Activated B cell treated with CpG ODN at 0.5 μM for 24 hours (primary cell): Measurements from ENCODE around the gene ZDHHC8. TPM values are rescaled to one million over a fixed set of nuclear protein-coding genes. Genes with fewer than 3 reads are reported as not detected.

Source experiments
- ATAC-seq: fragments of 200-7000 bp; cut with Tn5 transposase; one replicate; pipeline ENCODE4 v1.10.0; 2021; ENCODE audit warnings: low read depth, mild to moderate bottlenecking, moderate library complexity
- CTCF ChIA-PET: fragments of 350-600 bp; sonication (Branson Sonifier 250); formaldehyde crosslinking; loops from one replicate; lab custom pipeline; 2021; ENCODE audit warnings: antibody characterized with exemption; lab: Charles Lee
- POLR2A ChIA-PET: fragments of 350-600 bp; sonication (Branson Sonifier 250); formaldehyde crosslinking; loops from one replicate; lab custom pipeline; 2021; ENCODE audit warnings: antibody characterized with exemption; lab: Charles Lee
- DNase-seq: peaks from one replicate; pipeline ENCODE4 v3.0.0; 2022
- H3K27ac Mint-ChIP-seq: one replicate; pipeline ENCODE4 v1.8.0; 2020; ENCODE audit warnings: mixed read lengths
- H3K27me3 Mint-ChIP-seq: one replicate; pipeline ENCODE4 v1.8.0; 2021; ENCODE audit warnings: mixed read lengths
- H3K36me3 Mint-ChIP-seq: one replicate; pipeline ENCODE4 v1.8.0; 2021; ENCODE audit warnings: low read depth, mixed read lengths
- H3K4me1 Mint-ChIP-seq: one replicate; pipeline ENCODE4 v1.8.0; 2021; ENCODE audit warnings: mixed read lengths
- H3K4me3 Mint-ChIP-seq: one replicate; pipeline ENCODE4 v1.8.0; 2020; ENCODE audit warnings: mild to moderate bottlenecking, mixed read lengths
- H3K9me3 Mint-ChIP-seq: one replicate; pipeline ENCODE4 v1.8.0; 2020; ENCODE audit warnings: mixed read lengths
- intact Hi-C: fragments of 100-400 bp; cut with micrococcal nuclease; formaldehyde crosslinking; loops from one replicate; pipeline ENCODE4 v1.15.1; 2024
- total RNA-seq: library from RNA; stranded (reverse); gene quantifications from 2 replicates; pipeline ENCODE4 v1.2.3, GENCODE V29; 2022
- TF ChIP-seq, protein P1 (sequence below): fragments of 200-600 bp; IDR thresholded peaks from one replicate; pipeline ENCODE4 v1.8.0; 2022; ENCODE audit warnings: antibody characterized with exemption, mild to moderate bottlenecking

Gene ZDHHC8
- total RNA-seq, 1 donor from 2014 or later: 65.6 TPM

DNA sequence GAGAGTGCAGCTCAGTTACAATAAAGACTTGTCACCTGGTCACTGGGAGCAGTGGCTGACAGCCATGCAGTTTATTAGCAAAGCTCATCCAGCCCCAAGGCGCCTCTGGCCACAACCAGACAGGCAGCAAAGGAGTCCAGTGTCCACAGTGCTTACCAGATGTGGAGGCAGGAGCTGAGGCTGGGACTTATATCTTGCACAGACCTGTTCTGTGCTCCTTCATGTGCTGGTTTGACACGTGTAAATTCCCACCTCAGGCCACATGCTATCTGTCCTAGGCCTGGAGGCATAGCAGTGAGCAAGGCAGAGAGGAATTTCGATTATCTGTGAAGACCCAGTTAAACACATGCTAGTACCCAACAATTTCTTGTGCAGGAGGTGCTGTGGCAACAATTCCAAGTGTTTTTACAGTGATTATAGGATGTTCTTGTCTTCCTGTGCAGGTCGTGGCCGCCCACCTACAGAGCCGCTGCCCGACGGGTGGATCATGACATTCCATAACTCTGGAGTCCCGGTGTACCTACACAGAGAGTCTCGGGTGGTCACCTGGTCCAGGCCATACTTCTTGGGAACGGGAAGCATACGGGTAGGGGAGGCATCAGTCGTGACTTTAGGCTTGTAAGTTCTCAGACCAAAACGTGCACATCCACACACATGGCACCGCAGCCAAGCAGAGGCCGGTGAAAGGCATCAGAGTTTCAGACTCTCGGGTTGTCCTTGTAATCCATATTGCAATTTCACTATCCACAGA lies 42.2 kb upstream of the ZDHHC8 start:
- no peak for DNase-seq
- intact Hi-C loops: no loop called here
- Mint-ChIP-seq H3K4me3 (no peak overlapping the region), H3K27me3 (no peaks in the 10 kb centered on the region), H3K9me3 (no peaks in the 10 kb centered on the region), H3K36me3 (peaks cover 86% of the 10 kb centered on the region), H3K27ac (no peak overlapping the region), H3K4me1 (no peaks in the 10 kb centered on the region)
- ChIA-PET POLR2A (interaction anchor here (0.6 kb wide), 1 partner anchor 11 kb away, joined by 3 read pairs; no protein-coding TSS in a partner anchor), CTCF (no interaction called here)
- no peak for ATAC-seq
- TF ChIP-seq, protein P1, sequence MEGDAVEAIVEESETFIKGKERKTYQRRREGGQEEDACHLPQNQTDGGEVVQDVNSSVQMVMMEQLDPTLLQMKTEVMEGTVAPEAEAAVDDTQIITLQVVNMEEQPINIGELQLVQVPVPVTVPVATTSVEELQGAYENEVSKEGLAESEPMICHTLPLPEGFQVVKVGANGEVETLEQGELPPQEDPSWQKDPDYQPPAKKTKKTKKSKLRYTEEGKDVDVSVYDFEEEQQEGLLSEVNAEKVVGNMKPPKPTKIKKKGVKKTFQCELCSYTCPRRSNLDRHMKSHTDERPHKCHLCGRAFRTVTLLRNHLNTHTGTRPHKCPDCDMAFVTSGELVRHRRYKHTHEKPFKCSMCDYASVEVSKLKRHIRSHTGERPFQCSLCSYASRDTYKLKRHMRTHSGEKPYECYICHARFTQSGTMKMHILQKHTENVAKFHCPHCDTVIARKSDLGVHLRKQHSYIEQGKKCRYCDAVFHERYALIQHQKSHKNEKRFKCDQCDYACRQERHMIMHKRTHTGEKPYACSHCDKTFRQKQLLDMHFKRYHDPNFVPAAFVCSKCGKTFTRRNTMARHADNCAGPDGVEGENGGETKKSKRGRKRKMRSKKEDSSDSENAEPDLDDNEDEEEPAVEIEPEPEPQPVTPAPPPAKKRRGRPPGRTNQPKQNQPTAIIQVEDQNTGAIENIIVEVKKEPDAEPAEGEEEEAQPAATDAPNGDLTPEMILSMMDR: no peak

DNA sequence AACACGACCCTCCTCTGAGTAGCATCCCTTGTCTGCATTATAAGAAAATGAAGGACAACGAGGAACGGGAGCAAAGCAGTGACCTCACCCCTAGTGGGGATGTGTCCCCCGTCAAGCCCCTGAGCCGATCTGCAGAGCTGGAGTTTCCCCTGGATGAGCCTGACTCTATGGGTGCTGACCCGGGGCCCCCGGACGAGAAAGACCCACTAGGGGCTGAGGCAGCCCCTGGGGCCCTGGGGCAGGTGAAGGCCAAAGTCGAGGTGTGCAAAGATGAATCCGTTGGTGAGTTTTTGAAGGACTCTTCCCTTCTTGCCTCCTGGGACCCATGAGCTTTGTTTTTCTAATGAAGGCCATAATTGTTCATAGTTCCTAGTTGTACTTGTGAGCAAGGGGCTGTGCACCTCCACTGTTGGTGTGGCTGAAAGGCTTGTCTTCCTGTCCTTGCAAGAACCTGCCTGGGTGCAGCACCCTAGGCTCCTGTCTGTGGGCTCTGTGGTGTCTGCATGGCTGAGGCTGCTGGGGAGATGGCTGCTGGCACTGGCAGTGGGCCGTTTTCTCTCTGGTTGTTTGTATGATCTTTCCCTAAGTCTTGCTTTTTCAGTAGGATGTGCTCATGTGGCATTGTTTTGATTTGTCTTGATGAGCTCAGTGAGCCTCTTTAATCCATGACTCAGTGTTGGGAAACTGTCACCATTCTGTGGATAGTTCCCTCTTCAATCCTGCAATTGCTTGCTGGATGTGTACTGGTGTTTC lies 41.5 kb upstream of the ZDHHC8 start:
- no peaks in the 10 kb centered on the region for H3K4me1 Mint-ChIP-seq
- H3K27ac Mint-ChIP-seq: no peak overlapping the region
- TF ChIP-seq, protein P1: no peak
- POLR2A ChIA-PET: no interaction called here
- DNase-seq (no peak), ATAC-seq (no peak)
- H3K4me3 Mint-ChIP-seq: no peak overlapping the region
- H3K27me3 Mint-ChIP-seq: no peaks in the 10 kb centered on the region
- no peaks in the 10 kb centered on the region for H3K9me3 Mint-ChIP-seq
- CTCF ChIA-PET: no interaction called here
- intact Hi-C loops: no loop called here
- peaks cover 93% of the 10 kb centered on the region for H3K36me3 Mint-ChIP-seq

DNA sequence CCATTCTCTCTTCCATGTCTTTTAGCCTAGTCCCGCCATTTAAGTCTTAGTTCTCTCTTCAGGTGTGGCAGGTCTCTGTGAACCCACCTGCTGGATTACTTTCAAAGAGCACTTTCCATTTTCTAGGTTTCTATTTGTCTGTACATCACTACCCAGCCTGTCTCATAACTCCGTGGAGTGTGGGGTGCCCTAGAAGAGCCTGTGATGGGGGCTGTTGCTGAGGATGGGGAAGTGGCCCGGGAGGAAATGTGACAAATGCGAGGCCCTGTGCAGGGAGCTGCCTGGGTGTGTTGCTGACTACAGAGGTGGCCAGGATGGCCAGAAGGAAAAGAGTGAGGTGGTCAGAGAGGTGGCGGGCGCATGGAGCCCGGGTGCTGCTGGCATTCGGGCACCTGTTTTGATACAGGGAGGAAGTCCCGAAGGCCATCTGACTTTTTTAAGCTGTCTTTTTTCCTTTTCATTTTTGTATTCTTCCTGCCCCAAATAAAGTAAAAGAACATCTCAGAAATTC lies 40.8 kb upstream of the ZDHHC8 start:
- Mint-ChIP-seq H3K36me3 (peaks cover 95% of the 10 kb centered on the region), H3K9me3 (no peaks in the 10 kb centered on the region), H3K27me3 (no peaks in the 10 kb centered on the region), H3K4me1 (no peaks in the 10 kb centered on the region), H3K27ac (no peak overlapping the region), H3K4me3 (no peak overlapping the region)
- CTCF ChIA-PET: no interaction called here
- POLR2A ChIA-PET: no interaction called here
- DNase-seq (no peak), ATAC-seq (no peak)
- TF ChIP-seq, protein P1: no peak
- intact Hi-C loops: no loop called here

DNA sequence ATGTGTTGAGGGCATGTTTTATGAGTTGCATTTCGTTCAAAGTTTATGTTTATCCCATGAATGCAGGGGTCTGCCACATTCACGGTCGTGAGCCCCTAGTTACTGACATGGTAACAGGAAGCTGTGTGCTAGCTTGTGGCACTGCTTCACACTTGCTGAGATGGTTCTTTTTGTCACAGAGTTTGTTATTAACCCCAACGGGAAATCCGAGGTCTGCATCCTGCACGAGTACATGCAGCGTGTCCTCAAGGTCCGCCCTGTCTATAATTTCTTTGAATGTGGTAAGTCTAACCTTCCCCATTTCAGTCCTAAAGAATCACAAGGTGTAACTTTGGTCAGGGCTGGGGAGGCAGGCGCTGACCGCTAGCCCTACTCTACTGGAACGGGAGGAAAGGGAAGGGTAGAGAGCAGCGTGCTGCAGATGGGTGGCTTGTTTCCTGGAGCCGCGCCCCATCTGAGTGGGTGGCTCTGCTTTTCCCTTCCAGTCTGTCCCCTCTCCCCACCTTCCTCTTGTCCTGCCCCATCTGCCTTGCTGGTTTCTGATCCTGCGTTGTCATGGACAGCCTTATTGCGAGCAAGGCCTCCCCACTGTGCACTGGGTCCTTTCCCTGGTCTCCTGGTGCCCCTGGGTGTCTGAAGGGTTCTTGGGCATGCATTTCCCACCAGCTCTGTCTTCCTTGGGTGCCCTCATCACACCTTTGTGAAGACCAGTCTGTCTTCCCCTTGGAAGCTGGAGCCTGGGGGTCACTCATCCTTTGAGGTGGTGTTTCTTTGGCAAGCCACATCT lies 39.7 kb upstream of the ZDHHC8 start:
- H3K9me3 Mint-ChIP-seq: peaks cover 2% of the 10 kb centered on the region
- no peaks in the 10 kb centered on the region for H3K27me3 Mint-ChIP-seq
- no peak overlapping the region for H3K4me3 Mint-ChIP-seq
- CTCF ChIA-PET: no interaction called here
- H3K36me3 Mint-ChIP-seq: peaks cover 94% of the 10 kb centered on the region
- POLR2A ChIA-PET: no interaction called here
- intact Hi-C loops: no loop called here
- no peaks in the 10 kb centered on the region for H3K4me1 Mint-ChIP-seq
- ATAC-seq (no peak), DNase-seq (no peak)
- H3K27ac Mint-ChIP-seq: no peak overlapping the region
- TF ChIP-seq, protein P1: no peak
